ENCODE measurements around the gene ANK2.
A peak's percentile ranks its signal among the peaks of the same experiment; 100 is the strongest.

ANK2 gene

GRCh38 chr4:113020966-113021365 lies 28.5 kb upstream of the ANK2 start:
- H3K9ac ChIP-seq (ENCODE audit: low read depth, low read length): no peak overlapping the region
- no peaks in the 10 kb centered on the region for H3K9me3 ChIP-seq (ENCODE audit: insufficient read depth, low read depth, low read length)
- no peak overlapping the region for H3K27ac ChIP-seq (ENCODE audit: low read length)
- H3K36me3 ChIP-seq (ENCODE audit: insufficient read depth, low read depth, low read length): no peaks in the 10 kb centered on the region
- H3K4me3 ChIP-seq (ENCODE audit: low read length): no peak overlapping the region
- H3K4me1 ChIP-seq (ENCODE audit: insufficient read depth, low read length): no peaks in the 10 kb centered on the region
- H3K27me3 ChIP-seq (ENCODE audit: insufficient read depth, low read length): no peaks in the 10 kb centered on the region

GRCh38 chr4:113024388-113024787 lies 25.1 kb upstream of the ANK2 start:
- Histone ChIP-seq H3K4me1 (ENCODE audit: insufficient read depth, low read length) (peaks cover 9% of the 10 kb centered on the region; the same call in 1 of the 2 replicates), H3K36me3 (ENCODE audit: insufficient read depth, low read depth, low read length) (no peaks in the 10 kb centered on the region), H3K9ac (ENCODE audit: low read depth, low read length) (no peak overlapping the region), H3K9me3 (ENCODE audit: insufficient read depth, low read depth, low read length) (no peaks in the 10 kb centered on the region), H3K27ac (ENCODE audit: low read length) (no peak overlapping the region), H3K4me3 (ENCODE audit: low read length) (no peak overlapping the region), H3K27me3 (ENCODE audit: insufficient read depth, low read length) (no peaks in the 10 kb centered on the region)

GRCh38 chr4:113025416-113025815 lies 24.0 kb upstream of the ANK2 start:
- Histone ChIP-seq H3K27ac (ENCODE audit: low read length) (no peak overlapping the region), H3K27me3 (ENCODE audit: insufficient read depth, low read length) (no peaks in the 10 kb centered on the region), H3K4me3 (ENCODE audit: low read length) (no peak overlapping the region), H3K9ac (ENCODE audit: low read depth, low read length) (no peak overlapping the region), H3K9me3 (ENCODE audit: insufficient read depth, low read depth, low read length) (no peaks in the 10 kb centered on the region), H3K4me1 (ENCODE audit: insufficient read depth, low read length) (peaks cover 11% of the 10 kb centered on the region; the same call in 1 of the 2 replicates), H3K36me3 (ENCODE audit: insufficient read depth, low read depth, low read length) (no peaks in the 10 kb centered on the region)

- no peak overlapping the region for H3K4me3 ChIP-seq (ENCODE audit: low read length)
- H3K27ac ChIP-seq (ENCODE audit: low read length): no peak overlapping the region
- no peaks in the 10 kb centered on the region for H3K36me3 ChIP-seq (ENCODE audit: insufficient read depth, low read depth, low read length)
- H3K9ac ChIP-seq (ENCODE audit: low read depth, low read length): no peak overlapping the region
- no peaks in the 10 kb centered on the region for H3K27me3 ChIP-seq (ENCODE audit: insufficient read depth, low read length)
- H3K9me3 ChIP-seq (ENCODE audit: insufficient read depth, low read depth, low read length): no peaks in the 10 kb centered on the region
- peaks cover 18% of the 10 kb centered on the region for H3K4me1 ChIP-seq (ENCODE audit: insufficient read depth, low read length)
Observed at GRCh38 chr4:113026556-113026955, 22.9 kb upstream of the ANK2 start.

GRCh38 chr4:113028074-113028473 lies 21.4 kb upstream of the ANK2 start:
- Histone ChIP-seq H3K27ac (ENCODE audit: low read length) (no peak overlapping the region), H3K36me3 (ENCODE audit: insufficient read depth, low read depth, low read length) (no peaks in the 10 kb centered on the region), H3K4me3 (ENCODE audit: low read length) (no peak overlapping the region)

GRCh38 chr4:113031212-113031611 lies 18.2 kb upstream of the ANK2 start:
- no peaks in the 10 kb centered on the region for H3K27me3 ChIP-seq (ENCODE audit: insufficient read depth, low read length)
- H3K9ac ChIP-seq (ENCODE audit: low read depth, low read length): no peak overlapping the region
- H3K36me3 ChIP-seq (ENCODE audit: insufficient read depth, low read depth, low read length): no peaks in the 10 kb centered on the region
- H3K27ac ChIP-seq (ENCODE audit: low read length): no peak overlapping the region
- H3K4me1 ChIP-seq (ENCODE audit: insufficient read depth, low read length): peaks cover 18% of the 10 kb centered on the region
- no peak overlapping the region for H3K4me3 ChIP-seq (ENCODE audit: low read length)
- no peaks in the 10 kb centered on the region for H3K9me3 ChIP-seq (ENCODE audit: insufficient read depth, low read depth, low read length)

More at GRCh38 chr4:113028074-113028473, 21.4 kb upstream of the ANK2 start:
- Histone ChIP-seq H3K9me3 (ENCODE audit: insufficient read depth, low read depth, low read length) (no peaks in the 10 kb centered on the region), H3K27me3 (ENCODE audit: insufficient read depth, low read length) (no peaks in the 10 kb centered on the region), H3K9ac (ENCODE audit: low read depth, low read length) (no peak overlapping the region), H3K4me1 (ENCODE audit: insufficient read depth, low read length) (peaks cover 18% of the 10 kb centered on the region)

DNA sequence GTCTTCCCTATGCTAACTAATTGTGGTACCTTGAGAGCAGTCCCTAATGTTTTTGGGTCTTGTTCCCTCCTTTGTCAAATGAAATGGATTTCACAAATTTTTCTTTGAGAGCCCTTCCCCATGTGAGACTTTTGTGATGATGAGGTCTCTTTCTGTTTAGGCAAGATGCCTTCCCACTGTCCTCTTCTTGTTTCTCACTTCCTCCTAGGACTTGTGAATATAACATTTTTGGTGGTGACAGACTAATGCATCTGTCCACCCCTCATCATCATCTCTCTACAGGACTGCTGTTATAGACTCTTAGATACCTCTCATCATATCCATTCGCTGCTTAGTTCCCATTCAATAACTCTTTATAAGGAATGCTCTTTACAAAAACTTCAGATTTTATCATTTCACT lies 8.7 kb upstream of the ANK2 start:
- Histone ChIP-seq H3K9me3 (ENCODE audit: insufficient read depth, low read depth, low read length) (no peaks in the 10 kb centered on the region), H3K27ac (ENCODE audit: low read length) (no peak overlapping the region), H3K4me1 (ENCODE audit: insufficient read depth, low read length) (no peaks in the 10 kb centered on the region), H3K4me3 (ENCODE audit: low read length) (no peak overlapping the region), H3K27me3 (ENCODE audit: insufficient read depth, low read length) (no peaks in the 10 kb centered on the region), H3K9ac (ENCODE audit: low read depth, low read length) (no peak overlapping the region), H3K36me3 (ENCODE audit: insufficient read depth, low read depth, low read length) (no peaks in the 10 kb centered on the region)

DNA sequence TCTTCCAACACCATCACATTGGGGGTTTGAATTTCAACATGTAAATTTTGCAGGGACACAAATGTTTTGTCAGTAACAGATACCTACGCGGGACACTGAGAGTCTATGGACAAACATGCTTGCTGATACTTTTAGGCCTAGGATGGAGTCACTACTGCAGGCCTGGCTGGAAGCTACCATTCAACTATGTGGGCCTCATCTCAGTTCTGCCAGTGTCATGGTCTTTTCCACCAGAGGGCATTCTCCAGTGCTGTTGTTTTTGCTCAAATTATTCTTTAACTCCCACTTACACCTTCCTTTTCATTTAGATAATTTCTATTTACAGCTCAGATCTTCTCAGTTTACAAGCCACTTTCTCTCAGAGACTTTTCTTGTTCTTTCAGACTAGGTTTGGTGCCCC lies 7.0 kb upstream of the ANK2 start:
- Histone ChIP-seq H3K4me3 (ENCODE audit: low read length) (no peak overlapping the region), H3K27me3 (ENCODE audit: insufficient read depth, low read length) (no peaks in the 10 kb centered on the region), H3K9me3 (ENCODE audit: insufficient read depth, low read depth, low read length) (no peaks in the 10 kb centered on the region), H3K9ac (ENCODE audit: low read depth, low read length) (no peak overlapping the region), H3K36me3 (ENCODE audit: insufficient read depth, low read depth, low read length) (no peaks in the 10 kb centered on the region), H3K27ac (ENCODE audit: low read length) (no peak overlapping the region), H3K4me1 (ENCODE audit: insufficient read depth, low read length) (no peaks in the 10 kb centered on the region)

DNA sequence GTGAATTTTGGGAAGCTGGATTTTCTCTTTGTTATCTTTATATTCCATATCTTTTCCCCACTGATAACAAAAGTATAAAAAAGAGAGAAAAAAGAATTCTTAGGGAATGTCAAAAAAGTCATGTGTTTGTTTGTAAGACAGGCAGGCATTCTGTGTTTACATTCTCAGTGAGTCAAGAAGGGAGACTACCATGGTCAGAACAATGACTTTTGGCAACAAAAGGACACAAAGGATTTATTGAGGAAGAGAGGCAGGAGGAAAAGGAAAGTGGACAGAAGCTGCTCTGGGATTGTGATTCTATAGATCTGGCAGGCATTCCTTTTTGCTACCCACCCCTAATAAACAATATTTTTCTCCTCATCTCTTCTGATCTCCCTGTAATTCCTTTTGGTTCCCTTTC lies 5.9 kb upstream of the ANK2 start:
- no peaks in the 10 kb centered on the region for H3K9me3 ChIP-seq (ENCODE audit: insufficient read depth, low read depth, low read length)
- no peak overlapping the region for H3K4me3 ChIP-seq (ENCODE audit: low read length)
- no peaks in the 10 kb centered on the region for H3K27me3 ChIP-seq (ENCODE audit: insufficient read depth, low read length)
- H3K36me3 ChIP-seq (ENCODE audit: insufficient read depth, low read depth, low read length): no peaks in the 10 kb centered on the region
- H3K4me1 ChIP-seq (ENCODE audit: insufficient read depth, low read length): no peaks in the 10 kb centered on the region
- no peak overlapping the region for H3K9ac ChIP-seq (ENCODE audit: low read depth, low read length)
- H3K27ac ChIP-seq (ENCODE audit: low read length): no peak overlapping the region

DNA sequence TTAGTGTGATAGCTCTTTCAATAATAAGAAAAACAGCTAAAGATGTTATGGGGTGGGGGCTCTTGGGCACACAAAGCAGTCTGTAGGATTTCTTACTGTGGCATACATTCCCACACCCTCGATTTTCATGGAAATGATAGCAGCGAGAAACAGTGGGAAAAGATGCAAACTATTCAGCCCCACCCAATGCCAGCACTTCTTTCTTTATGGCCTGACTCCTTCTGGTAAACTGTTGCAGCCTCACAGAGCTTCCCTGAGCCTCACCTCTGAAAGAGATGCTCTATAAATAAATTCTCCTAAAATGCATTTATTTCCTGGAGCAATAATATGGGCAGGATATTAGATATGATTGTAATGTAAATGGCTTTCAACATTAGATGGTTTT lies 910 bp downstream of the ANK2 start:
- H3K4me1 ChIP-seq (ENCODE audit: insufficient read depth, low read length): peaks cover 25% of the 10 kb centered on the region
- H3K9me3 ChIP-seq (ENCODE audit: insufficient read depth, low read depth, low read length): no peaks in the 10 kb centered on the region
- H3K27ac ChIP-seq (ENCODE audit: low read length): no peak overlapping the region
- H3K27me3 ChIP-seq (ENCODE audit: insufficient read depth, low read length): no peaks in the 10 kb centered on the region
- peak overlapping the region; percentile 59 for H3K4me3 ChIP-seq (ENCODE audit: low read length)
- no peaks in the 10 kb centered on the region for H3K36me3 ChIP-seq (ENCODE audit: insufficient read depth, low read depth, low read length)
- no peak overlapping the region for H3K9ac ChIP-seq (ENCODE audit: low read depth, low read length)

- H3K4me3 ChIP-seq (ENCODE audit: low read length): peak overlapping the region; percentile 59
- H3K4me1 ChIP-seq (ENCODE audit: insufficient read depth, low read length): peaks cover 25% of the 10 kb centered on the region
- H3K27ac ChIP-seq (ENCODE audit: low read length): no peak overlapping the region
- no peaks in the 10 kb centered on the region for H3K27me3 ChIP-seq (ENCODE audit: insufficient read depth, low read length)
- no peak overlapping the region for H3K9ac ChIP-seq (ENCODE audit: low read depth, low read length)
- no peaks in the 10 kb centered on the region for H3K36me3 ChIP-seq (ENCODE audit: insufficient read depth, low read depth, low read length)
- H3K9me3 ChIP-seq (ENCODE audit: insufficient read depth, low read depth, low read length): no peaks in the 10 kb centered on the region
Observed at GRCh38 chr4:113050837-113051236, 1.4 kb downstream of the ANK2 start.

DNA sequence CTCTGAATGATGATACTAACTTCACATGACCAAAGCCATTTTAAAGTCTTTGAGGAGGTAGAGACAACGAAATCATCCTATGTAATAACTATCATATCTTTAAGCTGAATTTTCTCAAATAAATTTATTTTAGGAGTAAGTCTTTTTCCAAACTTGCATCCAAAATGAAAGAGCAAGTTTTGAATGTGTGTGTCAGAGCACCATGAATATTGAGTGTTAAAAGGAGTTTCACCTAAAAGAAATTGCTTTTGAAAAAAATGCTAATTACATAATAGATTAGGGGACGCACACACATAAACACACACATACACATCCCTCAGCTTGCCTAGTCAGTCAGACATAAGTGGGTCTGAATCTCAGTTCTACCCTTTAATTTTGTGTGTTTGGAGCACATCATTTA lies 1.9 kb downstream of the ANK2 start:
- Histone ChIP-seq H3K9ac (ENCODE audit: low read depth, low read length) (no peak overlapping the region), H3K9me3 (ENCODE audit: insufficient read depth, low read depth, low read length) (no peaks in the 10 kb centered on the region), H3K4me3 (ENCODE audit: low read length) (no peak overlapping the region), H3K27ac (ENCODE audit: low read length) (no peak overlapping the region), H3K36me3 (ENCODE audit: insufficient read depth, low read depth, low read length) (no peaks in the 10 kb centered on the region), H3K4me1 (ENCODE audit: insufficient read depth, low read length) (peaks cover 25% of the 10 kb centered on the region), H3K27me3 (ENCODE audit: insufficient read depth, low read length) (no peaks in the 10 kb centered on the region)
